SJCRH30 (cell line): ENCODE results near the gene RNF220. TPM values are rescaled to one million over a fixed set of nuclear protein-coding genes. Genes with fewer than 3 reads are reported as not detected.

Experiments
- DNase-seq, 2 experiments: peaks; one replicate each; pipeline ENCODE4 v3.0.0-alpha.2; 2015 to 2020
- H3K27ac ChIP-seq: fragments of 250-450 bp; sonication (Bioruptor Pico); 2 replicates; pipeline ENCODE4 v1.5.1; 2020; ENCODE audit warnings: mild to moderate bottlenecking, moderate library complexity
- H3K27me3 ChIP-seq: fragments of 250-450 bp; sonication (Bioruptor Pico); 2 replicates; pipeline ENCODE4 v1.5.1; 2020; ENCODE audit warnings: mild to moderate bottlenecking, moderate library complexity
- H3K36me3 ChIP-seq: fragments of 250-450 bp; sonication (Bioruptor Pico); 2 replicates; pipeline ENCODE4 v1.5.1; 2020; ENCODE audit warnings: mild to moderate bottlenecking, moderate library complexity
- H3K4me1 ChIP-seq: fragments of 250-450 bp; sonication (Bioruptor Pico); 2 replicates; pipeline ENCODE4 v1.5.1; 2020; ENCODE audit warnings: mild to moderate bottlenecking, moderate library complexity
- H3K4me3 ChIP-seq: fragments of 250-450 bp; sonication (Bioruptor Pico); 2 replicates; pipeline ENCODE4 v1.5.1; 2020; ENCODE audit warnings: mild to moderate bottlenecking, moderate library complexity
- H3K9me3 ChIP-seq: fragments of 250-450 bp; sonication (Bioruptor Pico); replicated peaks from 2 replicates; pipeline ENCODE4 v1.5.1; 2020; ENCODE audit warnings: mild to moderate bottlenecking, moderate library complexity
- total RNA-seq: library from RNA; depleted of rRNA; stranded (reverse); fragments of >200 nt; shearing (Covaris generic); gene quantifications from 2 replicates; pipeline ENCODE4 v1.2.3, GENCODE V29; 2014

RNF220 gene
- total RNA-seq, 1 experiment from 2014 or later = 94.9 TPM

DNA sequence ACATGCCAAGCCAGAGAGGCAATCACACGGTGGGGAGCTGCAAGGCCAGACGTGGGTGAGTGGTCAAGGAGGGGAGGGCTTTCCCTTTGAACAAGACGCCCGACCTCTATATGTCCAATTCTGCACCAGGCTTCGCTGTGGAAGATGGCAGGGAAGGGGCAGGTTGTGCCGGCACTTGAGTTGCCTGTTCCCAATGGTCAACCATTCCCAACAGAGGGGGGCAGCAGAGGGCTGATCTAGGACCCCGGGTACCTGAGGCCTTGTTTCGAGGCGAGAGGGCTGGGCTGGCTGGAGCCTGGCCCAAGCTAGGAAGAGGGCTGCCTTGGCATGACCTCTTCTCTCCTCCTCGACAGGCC is 204.3 kb downstream of the RNF220 start:
- H3K36me3 ChIP-seq = no peaks in the 10 kb centered on the region
- no peak overlapping the region for H3K27ac ChIP-seq
- peaks cover 13% of the 10 kb centered on the region for H3K4me1 ChIP-seq
- H3K9me3 ChIP-seq = no peaks in the 10 kb centered on the region
- H3K27me3 ChIP-seq = no peaks in the 10 kb centered on the region
- DNase-seq = peak; percentile 71 to 82
- no peak overlapping the region for H3K4me3 ChIP-seq

DNA sequence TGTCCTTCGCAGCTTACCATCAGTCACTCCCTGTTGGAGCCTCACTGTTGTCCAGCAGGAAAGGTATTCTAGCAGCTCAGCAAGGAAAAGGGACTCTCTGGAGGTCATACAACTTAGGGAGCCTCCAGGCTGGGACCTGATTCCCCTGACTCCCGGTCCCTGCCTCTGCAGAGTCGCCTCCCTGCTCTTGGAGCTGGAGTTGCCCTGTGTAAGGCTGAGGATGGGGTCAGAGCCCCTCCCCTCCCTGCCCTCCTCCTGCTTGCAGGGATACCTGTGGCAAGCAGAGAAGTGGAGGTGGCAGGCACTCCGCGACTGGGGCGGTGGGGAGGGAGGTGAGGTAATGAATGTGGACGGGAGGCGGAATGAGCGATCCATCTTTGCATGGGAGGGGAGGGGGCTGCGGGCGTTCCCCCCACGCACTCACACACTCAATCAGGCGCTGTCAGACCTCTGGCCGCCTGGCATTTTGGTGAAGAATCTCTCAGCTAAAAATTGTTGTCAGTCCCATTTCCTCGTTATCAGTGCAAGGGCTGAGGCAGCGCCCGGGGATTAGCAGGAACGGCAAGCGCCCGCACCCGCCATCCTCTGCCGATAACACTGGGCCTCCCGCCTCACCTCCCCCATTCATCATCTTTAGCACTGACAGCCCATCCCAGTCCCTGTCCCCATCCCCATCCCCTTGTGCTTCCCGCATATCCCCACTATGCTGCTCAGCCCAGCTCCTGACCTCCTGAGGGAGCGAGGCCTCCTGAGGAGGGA is 204.9 kb downstream of the RNF220 start:
- DNase-seq = no peak
- no peak overlapping the region for H3K4me3 ChIP-seq
- no peaks in the 10 kb centered on the region for H3K27me3 ChIP-seq
- no peak overlapping the region for H3K27ac ChIP-seq
- peaks cover 10% of the 10 kb centered on the region for H3K4me1 ChIP-seq
- no peaks in the 10 kb centered on the region for H3K36me3 ChIP-seq
- H3K9me3 ChIP-seq = no peaks in the 10 kb centered on the region

DNA sequence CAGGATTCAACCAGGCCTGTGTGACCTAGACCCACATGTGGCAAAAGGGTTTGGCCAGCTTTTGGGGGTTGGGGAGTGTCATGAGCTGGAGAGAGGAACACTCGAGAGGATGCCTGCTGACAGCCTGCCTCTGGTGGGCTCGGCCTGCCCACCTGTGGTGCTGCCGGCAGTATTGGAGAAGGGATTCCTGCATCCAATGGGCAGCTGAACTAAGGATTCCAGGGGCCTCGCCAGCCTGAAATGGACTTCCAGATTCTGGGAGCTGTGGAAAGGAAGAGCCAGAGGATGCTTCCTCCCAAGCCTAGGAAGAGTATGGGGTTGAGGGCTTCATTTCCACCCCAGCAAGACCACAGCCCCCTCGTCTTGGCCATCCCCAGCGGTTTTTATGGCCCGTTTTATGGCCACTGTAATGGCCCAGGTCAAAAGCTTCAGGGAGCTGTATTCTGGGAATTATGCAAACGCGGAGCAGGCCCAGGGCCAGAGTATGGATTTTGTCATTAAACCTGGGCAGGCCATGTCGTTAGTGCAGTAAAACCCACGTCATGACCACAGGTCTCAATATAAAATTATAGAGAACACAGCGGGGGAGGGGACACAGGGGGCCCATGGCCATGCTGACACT is 205.6 kb downstream of the RNF220 start:
- DNase-seq = no peak
- Histone ChIP-seq H3K4me3 (no peak overlapping the region), H3K27ac (no peak overlapping the region), H3K4me1 (peaks cover 10% of the 10 kb centered on the region), H3K27me3 (no peaks in the 10 kb centered on the region), H3K36me3 (no peaks in the 10 kb centered on the region), H3K9me3 (no peaks in the 10 kb centered on the region)

DNA sequence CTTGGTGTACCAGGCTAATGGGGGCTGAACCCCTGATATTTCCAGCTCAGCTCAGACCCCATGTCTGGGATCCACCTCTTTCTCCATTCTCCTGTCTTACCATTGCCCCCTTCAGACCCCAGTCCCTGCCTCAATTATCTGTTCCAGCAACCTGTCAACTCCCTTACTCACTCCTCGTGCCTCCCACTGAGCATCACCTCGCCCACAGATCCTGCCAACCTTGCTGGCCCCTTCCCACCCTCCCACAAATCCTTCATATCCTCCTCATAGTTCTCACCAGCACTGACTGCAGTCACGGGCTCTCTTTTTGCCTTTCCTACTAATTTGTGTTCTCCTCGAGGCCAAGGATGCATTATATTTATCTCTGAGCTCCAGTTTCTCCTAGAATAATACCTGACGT is 206.4 kb downstream of the RNF220 start:
- Histone ChIP-seq H3K27me3 (no peaks in the 10 kb centered on the region), H3K4me3 (no peak overlapping the region), H3K4me1 (peaks cover 10% of the 10 kb centered on the region), H3K36me3 (no peaks in the 10 kb centered on the region), H3K9me3 (no peaks in the 10 kb centered on the region), H3K27ac (no peak overlapping the region)
- DNase-seq = no peak

DNA sequence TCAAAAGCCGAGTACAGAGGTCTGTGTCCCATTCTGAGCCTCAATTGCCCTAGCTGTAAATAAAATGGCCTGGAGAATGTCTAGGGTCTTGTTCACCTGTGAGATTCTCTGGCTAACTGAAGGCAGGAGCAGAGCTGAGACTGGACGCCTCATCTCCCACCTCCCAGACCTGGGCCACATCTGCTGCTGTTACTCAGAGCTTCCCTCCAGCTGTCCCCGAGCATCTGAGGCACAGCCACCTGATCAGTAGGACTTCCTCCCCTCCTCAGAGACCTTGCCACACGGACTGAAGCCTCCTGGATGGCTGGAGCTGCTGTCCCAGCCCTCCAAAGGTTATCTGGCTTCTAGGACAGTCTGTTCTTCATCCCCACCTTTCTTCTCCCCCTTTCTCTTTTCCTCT is 206.8 kb downstream of the RNF220 start:
- Histone ChIP-seq H3K4me3 (no peak overlapping the region), H3K27me3 (no peaks in the 10 kb centered on the region), H3K9me3 (no peaks in the 10 kb centered on the region), H3K36me3 (no peaks in the 10 kb centered on the region), H3K4me1 (peaks cover 10% of the 10 kb centered on the region), H3K27ac (no peak overlapping the region)
- peak; percentile 71 to 85 for DNase-seq

DNA sequence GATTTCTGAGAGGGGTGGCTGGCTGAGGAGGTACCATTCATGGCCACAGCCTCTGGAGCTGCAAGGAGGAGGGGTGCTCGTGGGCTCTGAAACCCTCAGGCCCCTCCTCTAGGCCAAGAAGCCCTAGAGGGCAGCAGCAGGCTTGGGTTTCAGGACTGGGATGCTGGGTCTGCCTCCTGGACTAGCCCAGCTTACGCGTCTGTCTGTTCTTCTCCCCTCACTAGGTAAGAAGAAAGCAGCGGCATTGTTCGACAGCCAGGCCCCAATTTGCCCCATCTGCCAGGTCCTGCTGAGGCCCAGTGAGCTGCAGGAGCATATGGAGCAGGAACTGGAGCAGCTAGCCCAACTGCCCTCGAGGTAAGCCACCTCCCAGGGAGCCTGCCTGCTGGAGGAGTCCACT is 208.9 kb downstream of the RNF220 start:
- Histone ChIP-seq H3K36me3 (no peaks in the 10 kb centered on the region), H3K4me3 (no peak overlapping the region), H3K27me3 (no peaks in the 10 kb centered on the region; the same call in 1 of the 2 replicates), H3K4me1 (peaks cover 11% of the 10 kb centered on the region), H3K27ac (no peak overlapping the region), H3K9me3 (no peaks in the 10 kb centered on the region)
- no peak for DNase-seq

DNA sequence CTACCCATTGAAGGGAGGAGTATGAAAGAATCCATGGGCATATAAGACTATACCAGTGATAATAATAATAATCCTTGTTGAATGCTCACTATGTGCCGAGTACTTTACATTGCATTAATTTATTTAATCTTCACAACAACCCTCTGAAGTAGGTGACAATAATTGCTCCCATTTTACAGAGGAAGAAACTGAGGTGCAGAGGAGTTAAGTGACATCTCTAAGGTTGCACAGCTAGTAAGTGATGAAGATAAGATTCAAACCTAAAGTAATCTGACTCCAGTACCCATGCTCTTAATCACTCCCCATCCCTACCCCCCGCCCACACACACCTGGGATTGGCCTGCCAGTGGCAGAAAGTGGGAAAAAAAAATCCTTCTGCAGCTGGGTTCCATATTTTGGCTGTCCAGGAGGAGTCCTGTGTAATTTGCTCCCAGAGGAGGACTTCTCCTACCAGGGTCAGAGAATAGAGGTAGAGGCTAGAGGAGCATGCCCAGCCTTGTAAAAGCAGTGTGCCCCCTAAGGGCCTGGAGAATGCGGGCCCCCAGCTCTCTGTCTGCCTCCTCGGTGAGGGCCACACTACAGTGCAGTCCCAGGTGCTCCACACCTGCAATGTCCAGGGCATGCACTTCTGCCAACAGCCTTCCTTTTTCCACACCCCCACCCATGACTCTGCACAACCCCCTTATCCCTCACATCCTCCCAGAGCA is 211.4 kb downstream of the RNF220 start:
- DNase-seq = no peak
- H3K9me3 ChIP-seq = no peaks in the 10 kb centered on the region
- H3K27me3 ChIP-seq = no peaks in the 10 kb centered on the region; the same call in 1 of the 2 replicates
- no peak overlapping the region for H3K4me3 ChIP-seq
- no peak overlapping the region for H3K27ac ChIP-seq
- peaks cover 25% of the 10 kb centered on the region for H3K4me1 ChIP-seq
- no peaks in the 10 kb centered on the region for H3K36me3 ChIP-seq

DNA sequence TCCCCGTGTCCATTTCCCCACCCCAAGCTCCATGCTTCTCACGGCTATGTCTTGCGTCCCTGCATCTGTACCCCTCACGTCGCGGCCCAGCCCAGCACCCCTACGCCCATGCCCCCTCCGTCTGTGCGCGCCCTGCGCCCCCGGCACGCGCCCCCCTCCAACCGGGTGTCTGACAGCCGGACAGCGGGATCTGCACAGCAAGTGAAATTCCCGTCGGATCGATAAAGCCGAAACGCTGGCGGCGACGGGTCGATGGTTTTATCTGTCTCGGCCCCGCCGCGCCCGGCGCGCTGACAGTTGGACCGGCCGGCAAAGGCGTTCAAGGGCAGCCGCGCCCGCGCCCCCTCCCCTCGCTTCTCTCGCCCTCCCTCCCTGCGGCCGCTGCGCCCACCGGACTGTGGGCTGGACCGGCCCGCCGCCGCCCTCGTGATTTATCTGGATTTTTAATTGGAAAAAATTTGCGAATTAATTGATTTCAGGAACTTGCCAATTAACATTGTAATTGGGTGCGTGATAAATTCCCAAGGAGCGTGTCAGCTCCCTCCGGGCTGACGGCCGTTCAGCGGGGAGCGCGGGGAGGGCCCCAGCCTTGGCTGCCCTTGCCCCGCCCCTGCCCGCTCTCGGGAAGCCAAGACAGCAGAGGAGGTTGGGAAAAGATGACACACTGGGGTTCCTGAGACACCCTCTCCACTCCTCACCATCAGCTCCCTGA is 212.1 kb downstream of the RNF220 start:
- Histone ChIP-seq H3K4me3 (no peak overlapping the region), H3K9me3 (no peaks in the 10 kb centered on the region), H3K36me3 (no peaks in the 10 kb centered on the region), H3K27ac (no peak overlapping the region), H3K4me1 (peaks cover 18% of the 10 kb centered on the region), H3K27me3 (no peaks in the 10 kb centered on the region; the same call in 1 of the 2 replicates)
- no peak for DNase-seq

DNA sequence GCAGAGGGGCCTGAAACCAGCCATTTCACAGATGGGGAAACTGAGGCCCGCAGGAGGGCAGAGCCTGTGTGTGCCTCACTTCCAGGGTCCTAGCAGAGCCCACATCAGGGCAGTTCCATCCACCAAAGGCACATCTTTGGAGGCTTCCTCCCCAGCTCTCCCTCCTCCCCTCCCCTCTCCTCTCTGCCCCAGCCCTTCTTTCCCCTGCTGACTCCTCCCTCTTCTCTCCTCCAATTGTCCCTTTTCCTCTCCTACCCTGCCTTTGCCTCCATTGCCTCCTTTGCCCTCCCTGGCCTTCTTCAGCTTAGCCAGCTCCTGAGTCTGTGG is 212.6 kb downstream of the RNF220 start:
- Histone ChIP-seq H3K4me1 (peaks cover 15% of the 10 kb centered on the region), H3K9me3 (no peaks in the 10 kb centered on the region), H3K36me3 (no peaks in the 10 kb centered on the region), H3K27me3 (no peaks in the 10 kb centered on the region; the same call in 1 of the 2 replicates), H3K27ac (no peak overlapping the region), H3K4me3 (no peak overlapping the region)
- no peak for DNase-seq

DNA sequence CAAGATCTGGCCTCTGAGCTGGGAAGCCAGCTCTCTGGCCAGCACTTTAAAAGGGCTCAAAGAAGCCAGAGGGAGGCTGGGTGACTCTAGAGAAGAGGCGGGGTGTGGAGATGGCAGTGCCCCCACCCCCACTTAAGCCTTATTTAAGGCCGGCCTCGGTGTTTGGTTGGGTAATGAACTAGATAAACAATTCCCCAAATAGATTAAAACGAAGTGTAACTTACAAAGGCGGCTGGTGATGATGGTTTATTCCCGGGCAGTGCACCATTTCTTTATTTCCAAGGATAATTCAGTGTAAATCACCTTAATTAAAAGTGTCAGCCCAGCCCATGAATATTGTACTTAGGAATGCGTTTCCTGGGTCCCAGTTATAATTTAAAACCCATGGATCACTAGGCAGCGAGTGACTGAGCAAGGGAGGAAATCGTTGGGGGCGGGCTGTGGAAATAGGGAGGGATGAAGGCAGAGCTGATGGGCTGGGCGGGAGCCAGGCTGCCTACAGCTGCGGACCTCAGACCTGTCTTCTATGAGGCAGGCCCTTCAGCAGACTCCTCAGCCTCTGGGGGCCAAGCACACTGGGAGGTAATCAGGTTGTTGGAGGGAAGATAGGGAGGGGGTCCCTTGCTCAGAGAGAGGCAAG is 214.3 kb downstream of the RNF220 start:
- H3K27me3 ChIP-seq = peaks cover 5% of the 10 kb centered on the region; the same call in 1 of the 2 replicates
- peaks cover 15% of the 10 kb centered on the region for H3K4me1 ChIP-seq
- H3K36me3 ChIP-seq = no peaks in the 10 kb centered on the region
- DNase-seq = peak; percentile 53 to 67
- H3K9me3 ChIP-seq = no peaks in the 10 kb centered on the region
- no peak overlapping the region for H3K4me3 ChIP-seq
- no peak overlapping the region for H3K27ac ChIP-seq

DNA sequence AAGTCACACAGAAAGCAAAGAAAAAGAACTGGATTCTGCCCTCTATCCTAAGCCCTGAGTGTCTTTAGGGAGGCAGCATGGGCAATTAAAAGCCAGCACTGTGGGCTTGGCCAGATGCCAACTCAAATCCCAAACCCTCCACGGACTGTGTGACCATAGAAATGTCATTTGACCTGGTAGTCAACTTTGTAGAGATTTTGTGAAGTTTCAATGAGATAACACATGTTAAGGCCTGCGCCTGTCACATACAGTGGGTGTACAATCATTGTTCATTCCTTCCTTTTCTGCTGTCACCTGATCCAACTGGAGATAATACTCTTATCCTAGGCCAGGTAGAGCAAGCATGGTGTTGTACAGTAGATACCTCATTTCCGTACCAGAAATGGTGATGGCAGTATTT is 215.0 kb downstream of the RNF220 start:
- no peak overlapping the region for H3K27ac ChIP-seq
- peaks cover 5% of the 10 kb centered on the region; the same call in 1 of the 2 replicates for H3K27me3 ChIP-seq
- H3K36me3 ChIP-seq = no peaks in the 10 kb centered on the region
- peaks cover 15% of the 10 kb centered on the region for H3K4me1 ChIP-seq
- no peaks in the 10 kb centered on the region for H3K9me3 ChIP-seq
- DNase-seq = peak; percentile 46 to 72
- no peak overlapping the region for H3K4me3 ChIP-seq

DNA sequence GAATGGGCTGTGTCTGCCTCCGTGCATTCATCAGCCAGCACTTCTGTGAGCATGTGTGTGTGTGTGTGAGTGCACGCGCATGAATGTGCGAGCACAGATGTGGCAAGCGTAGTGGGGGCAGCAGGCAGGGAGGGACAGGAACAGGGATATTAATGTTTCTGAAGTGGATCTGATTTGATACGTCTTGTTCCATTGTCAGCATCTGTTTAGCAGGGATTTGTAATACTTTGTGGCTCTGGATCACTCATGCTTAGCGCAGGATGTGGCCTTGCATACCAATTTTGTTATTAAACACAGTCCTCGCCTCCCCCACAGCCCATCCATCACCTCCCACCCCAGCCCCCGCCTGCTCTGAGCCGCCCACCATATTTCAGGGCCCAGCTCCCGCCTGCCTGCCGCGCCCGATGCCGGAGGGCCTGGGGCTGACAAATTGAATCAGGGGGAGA is 216.8 kb downstream of the RNF220 start:
- Histone ChIP-seq H3K27ac (no peak overlapping the region), H3K9me3 (no peaks in the 10 kb centered on the region), H3K36me3 (no peaks in the 10 kb centered on the region), H3K27me3 (peaks cover 5% of the 10 kb centered on the region; the same call in 1 of the 2 replicates), H3K4me3 (no peak overlapping the region), H3K4me1 (peaks cover 15% of the 10 kb centered on the region)
- DNase-seq = no peak

DNA sequence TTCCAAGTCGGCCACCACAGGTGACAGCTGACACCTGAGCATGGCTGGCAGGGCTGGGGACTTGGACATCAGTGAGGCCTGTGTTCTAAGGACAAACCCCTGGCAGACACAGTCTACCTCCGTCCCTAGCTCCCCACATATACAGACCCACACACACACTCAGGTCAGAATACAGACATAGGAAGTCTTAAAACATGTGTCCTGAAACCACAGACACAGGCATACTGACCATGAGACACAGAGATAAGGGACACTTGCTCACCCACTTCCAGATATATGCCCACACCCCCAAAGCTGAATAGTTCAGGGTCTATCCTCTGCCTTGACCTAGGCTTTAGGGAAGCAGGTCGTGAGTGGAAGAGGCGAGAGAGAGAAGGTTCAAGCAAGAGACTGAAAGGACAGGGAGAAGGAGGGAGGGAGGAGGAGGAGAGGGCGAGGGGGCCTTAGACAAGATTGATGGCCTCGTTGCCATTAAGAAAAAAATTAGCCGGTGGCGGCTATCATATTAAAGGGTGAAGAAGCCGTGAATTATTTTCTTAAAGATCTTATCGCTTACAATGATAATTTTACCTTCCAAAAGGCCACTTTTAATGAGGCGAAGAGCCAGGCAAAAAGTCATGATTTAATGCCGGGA is 219.3 kb downstream of the RNF220 start:
- Histone ChIP-seq H3K4me1 (peaks cover 10% of the 10 kb centered on the region), H3K4me3 (no peak overlapping the region), H3K27ac (no peak overlapping the region), H3K9me3 (no peaks in the 10 kb centered on the region), H3K27me3 (peaks cover 5% of the 10 kb centered on the region; the same call in 1 of the 2 replicates), H3K36me3 (no peaks in the 10 kb centered on the region)
- no peak for DNase-seq

DNA sequence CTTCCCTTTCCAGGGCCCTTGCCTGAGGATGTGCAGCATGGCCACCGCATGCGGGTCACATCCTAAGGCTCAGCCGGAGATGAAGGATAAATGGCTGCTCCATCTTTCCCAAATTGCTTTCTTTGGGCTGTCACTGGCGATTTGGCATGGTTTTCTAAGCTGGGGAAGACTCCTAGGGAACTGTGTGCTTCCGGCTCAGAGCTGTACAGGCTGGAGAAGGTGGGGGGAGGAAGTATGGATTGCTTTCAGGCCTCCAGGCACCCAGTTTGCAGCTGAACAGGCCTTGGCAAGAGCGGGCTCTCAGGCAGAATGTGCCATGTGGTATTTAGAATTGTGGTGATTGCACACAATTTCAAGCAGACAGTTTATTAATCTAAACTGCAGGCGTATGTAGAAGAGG is 220.3 kb downstream of the RNF220 start:
- H3K27ac ChIP-seq = no peak overlapping the region
- no peak for DNase-seq
- H3K36me3 ChIP-seq = no peaks in the 10 kb centered on the region
- no peak overlapping the region for H3K4me3 ChIP-seq
- H3K4me1 ChIP-seq = peaks cover 3% of the 10 kb centered on the region
- H3K9me3 ChIP-seq = no peaks in the 10 kb centered on the region
- peaks cover 5% of the 10 kb centered on the region; the same call in 1 of the 2 replicates for H3K27me3 ChIP-seq
